Measurements from ENCODE around the gene GOLGA8S. TPM values are rescaled to one million over a fixed set of nuclear protein-coding genes. Genes with fewer than 3 reads are reported as not detected.

Gene GOLGA8S
- total and polyA plus RNA-seq, 10 of the 15 experiments (the other 5 are each of a cell fraction or from before 2014, with no cell fraction given): 0.01 to 0.04 (median 0.03) TPM; not detected in 7

DNA sequence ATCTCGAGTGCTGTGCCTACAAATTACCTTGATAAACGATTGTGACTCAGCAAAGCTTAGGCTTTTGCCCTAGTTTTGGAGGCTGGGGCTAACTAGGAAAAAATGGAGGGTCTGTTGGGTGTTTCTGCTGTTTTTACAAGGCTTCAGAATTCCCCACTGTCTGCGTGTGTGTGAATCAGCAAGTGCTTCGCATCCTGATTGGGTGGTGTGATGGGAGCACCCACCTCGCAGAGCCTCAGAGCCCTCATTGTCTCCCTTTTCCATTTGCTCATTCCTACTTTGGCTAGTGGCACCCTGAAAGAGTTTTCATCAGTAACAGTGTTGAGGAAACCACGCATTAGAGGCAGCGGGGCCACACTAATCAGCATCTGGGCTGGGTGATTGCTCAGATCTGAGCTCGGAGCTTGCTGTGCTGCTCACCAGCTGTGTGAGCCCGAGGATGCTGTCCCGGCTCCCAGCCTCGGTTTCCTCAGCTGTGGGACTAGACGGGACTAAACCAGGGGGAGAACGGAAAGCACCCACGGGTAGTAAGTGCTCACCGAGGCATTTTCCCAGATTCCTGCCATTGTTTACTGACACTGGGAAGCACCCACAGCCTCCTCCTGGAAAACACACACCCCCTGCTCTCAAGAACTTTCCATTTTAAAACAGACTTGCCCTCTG, 40.6 kb downstream of the GOLGA8S start (continued):
- TF ChIP-seq, protein P1, sequence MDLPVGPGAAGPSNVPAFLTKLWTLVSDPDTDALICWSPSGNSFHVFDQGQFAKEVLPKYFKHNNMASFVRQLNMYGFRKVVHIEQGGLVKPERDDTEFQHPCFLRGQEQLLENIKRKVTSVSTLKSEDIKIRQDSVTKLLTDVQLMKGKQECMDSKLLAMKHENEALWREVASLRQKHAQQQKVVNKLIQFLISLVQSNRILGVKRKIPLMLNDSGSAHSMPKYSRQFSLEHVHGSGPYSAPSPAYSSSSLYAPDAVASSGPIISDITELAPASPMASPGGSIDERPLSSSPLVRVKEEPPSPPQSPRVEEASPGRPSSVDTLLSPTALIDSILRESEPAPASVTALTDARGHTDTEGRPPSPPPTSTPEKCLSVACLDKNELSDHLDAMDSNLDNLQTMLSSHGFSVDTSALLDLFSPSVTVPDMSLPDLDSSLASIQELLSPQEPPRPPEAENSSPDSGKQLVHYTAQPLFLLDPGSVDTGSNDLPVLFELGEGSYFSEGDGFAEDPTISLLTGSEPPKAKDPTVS (IDR thresholded peaks at IDR 0.05; ENCODE audit: low read depth, low read length): no peak
- TF ChIP-seq PAX5 (IDR thresholded peaks at IDR 0.05; ENCODE audit: borderline replicate concordance, low read depth, low read length): no peak
- no peak for TF ChIP-seq YY1 (IDR thresholded peaks at IDR 0.05; ENCODE audit: low read depth, low read length)
- TF ChIP-seq, protein P2, sequence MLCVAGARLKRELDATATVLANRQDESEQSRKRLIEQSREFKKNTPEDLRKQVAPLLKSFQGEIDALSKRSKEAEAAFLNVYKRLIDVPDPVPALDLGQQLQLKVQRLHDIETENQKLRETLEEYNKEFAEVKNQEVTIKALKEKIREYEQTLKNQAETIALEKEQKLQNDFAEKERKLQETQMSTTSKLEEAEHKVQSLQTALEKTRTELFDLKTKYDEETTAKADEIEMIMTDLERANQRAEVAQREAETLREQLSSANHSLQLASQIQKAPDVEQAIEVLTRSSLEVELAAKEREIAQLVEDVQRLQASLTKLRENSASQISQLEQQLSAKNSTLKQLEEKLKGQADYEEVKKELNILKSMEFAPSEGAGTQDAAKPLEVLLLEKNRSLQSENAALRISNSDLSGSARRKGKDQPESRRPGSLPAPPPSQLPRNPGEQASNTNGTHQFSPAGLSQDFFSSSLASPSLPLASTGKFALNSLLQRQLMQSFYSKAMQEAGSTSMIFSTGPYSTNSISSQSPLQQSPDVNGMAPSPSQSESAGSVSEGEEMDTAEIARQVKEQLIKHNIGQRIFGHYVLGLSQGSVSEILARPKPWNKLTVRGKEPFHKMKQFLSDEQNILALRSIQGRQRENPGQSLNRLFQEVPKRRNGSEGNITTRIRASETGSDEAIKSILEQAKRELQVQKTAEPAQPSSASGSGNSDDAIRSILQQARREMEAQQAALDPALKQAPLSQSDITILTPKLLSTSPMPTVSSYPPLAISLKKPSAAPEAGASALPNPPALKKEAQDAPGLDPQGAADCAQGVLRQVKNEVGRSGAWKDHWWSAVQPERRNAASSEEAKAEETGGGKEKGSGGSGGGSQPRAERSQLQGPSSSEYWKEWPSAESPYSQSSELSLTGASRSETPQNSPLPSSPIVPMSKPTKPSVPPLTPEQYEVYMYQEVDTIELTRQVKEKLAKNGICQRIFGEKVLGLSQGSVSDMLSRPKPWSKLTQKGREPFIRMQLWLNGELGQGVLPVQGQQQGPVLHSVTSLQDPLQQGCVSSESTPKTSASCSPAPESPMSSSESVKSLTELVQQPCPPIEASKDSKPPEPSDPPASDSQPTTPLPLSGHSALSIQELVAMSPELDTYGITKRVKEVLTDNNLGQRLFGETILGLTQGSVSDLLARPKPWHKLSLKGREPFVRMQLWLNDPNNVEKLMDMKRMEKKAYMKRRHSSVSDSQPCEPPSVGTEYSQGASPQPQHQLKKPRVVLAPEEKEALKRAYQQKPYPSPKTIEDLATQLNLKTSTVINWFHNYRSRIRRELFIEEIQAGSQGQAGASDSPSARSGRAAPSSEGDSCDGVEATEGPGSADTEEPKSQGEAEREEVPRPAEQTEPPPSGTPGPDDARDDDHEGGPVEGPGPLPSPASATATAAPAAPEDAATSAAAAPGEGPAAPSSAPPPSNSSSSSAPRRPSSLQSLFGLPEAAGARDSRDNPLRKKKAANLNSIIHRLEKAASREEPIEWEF (IDR thresholded peaks at IDR 0.05; ENCODE audit: insufficient replicate concordance, low read depth, low read length): no peak
- TF ChIP-seq, protein P3, sequence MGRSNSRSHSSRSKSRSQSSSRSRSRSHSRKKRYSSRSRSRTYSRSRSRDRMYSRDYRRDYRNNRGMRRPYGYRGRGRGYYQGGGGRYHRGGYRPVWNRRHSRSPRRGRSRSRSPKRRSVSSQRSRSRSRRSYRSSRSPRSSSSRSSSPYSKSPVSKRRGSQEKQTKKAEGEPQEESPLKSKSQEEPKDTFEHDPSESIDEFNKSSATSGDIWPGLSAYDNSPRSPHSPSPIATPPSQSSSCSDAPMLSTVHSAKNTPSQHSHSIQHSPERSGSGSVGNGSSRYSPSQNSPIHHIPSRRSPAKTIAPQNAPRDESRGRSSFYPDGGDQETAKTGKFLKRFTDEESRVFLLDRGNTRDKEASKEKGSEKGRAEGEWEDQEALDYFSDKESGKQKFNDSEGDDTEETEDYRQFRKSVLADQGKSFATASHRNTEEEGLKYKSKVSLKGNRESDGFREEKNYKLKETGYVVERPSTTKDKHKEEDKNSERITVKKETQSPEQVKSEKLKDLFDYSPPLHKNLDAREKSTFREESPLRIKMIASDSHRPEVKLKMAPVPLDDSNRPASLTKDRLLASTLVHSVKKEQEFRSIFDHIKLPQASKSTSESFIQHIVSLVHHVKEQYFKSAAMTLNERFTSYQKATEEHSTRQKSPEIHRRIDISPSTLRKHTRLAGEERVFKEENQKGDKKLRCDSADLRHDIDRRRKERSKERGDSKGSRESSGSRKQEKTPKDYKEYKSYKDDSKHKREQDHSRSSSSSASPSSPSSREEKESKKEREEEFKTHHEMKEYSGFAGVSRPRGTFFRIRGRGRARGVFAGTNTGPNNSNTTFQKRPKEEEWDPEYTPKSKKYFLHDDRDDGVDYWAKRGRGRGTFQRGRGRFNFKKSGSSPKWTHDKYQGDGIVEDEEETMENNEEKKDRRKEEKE (IDR thresholded peaks at IDR 0.05): no peak
- no peak for TF ChIP-seq NR2F1 (conservative IDR thresholded peaks at IDR 0.05)
- TF ChIP-seq BACH1 (IDR thresholded peaks at IDR 0.05; ENCODE audit: borderline replicate concordance): no peak
- no peak for TF ChIP-seq MYC (IDR thresholded peaks at IDR 0.05; ENCODE audit: insufficient read depth, insufficient read length, insufficient replicate concordance, low read length, severe bottlenecking)
- no peak for TF ChIP-seq RAD21 (IDR thresholded peaks at IDR 0.05; ENCODE audit: insufficient read depth, low read depth, low read length)
